SK-N-SH treated with all-trans-retinoic acid at 6 μM for 48 hours (cell line): ENCODE results near the gene ZNF670.

Experiments used
- CSDC2 ChIP-seq: fragments of 250-450 bp; sonication (Bioruptor Pico); IDR thresholded peaks from 2 replicates; pipeline ENCODE4 v1.5.0; 2020; ENCODE audit warnings: mild to moderate bottlenecking, moderate library complexity
- ESRRG ChIP-seq: fragments of 250-450 bp; sonication (Bioruptor Pico); IDR thresholded peaks from 2 replicates; pipeline ENCODE4 v1.6.1; 2021; ENCODE audit warnings: mild to moderate bottlenecking
- PPARA ChIP-seq: fragments of 250-450 bp; sonication (Bioruptor Pico); IDR thresholded peaks from 2 replicates; pipeline ENCODE4 v1.5.0; 2020; ENCODE audit warnings: mild to moderate bottlenecking, borderline replicate concordance
- RARB ChIP-seq: fragments of 250-450 bp; sonication (Bioruptor Pico); IDR thresholded peaks from 2 replicates; pipeline ENCODE4 v1.8.0; 2021; ENCODE audit warnings: mild to moderate bottlenecking, moderate library complexity
- SNAI2 ChIP-seq: fragments of 250-450 bp; sonication (Bioruptor Pico); IDR thresholded peaks from 2 replicates; pipeline ENCODE4 v1.5.0; 2020; ENCODE audit warnings: mild to moderate bottlenecking, moderate library complexity
- TCF4 ChIP-seq: fragments of 250-450 bp; sonication (Bioruptor Pico); IDR thresholded peaks from 2 replicates; pipeline ENCODE4 v1.8.0; 2021; ENCODE audit warnings: mild to moderate bottlenecking, moderate library complexity, borderline replicate concordance
- ZC3H10 ChIP-seq: fragments of 250-450 bp; sonication (Bioruptor Pico); IDR thresholded peaks from 2 replicates; pipeline ENCODE4 v1.5.1; 2021; ENCODE audit warnings: mild to moderate bottlenecking, moderate library complexity
- ZFP3 ChIP-seq: fragments of 250-450 bp; sonication (Bioruptor Pico); IDR thresholded peaks from 2 replicates; pipeline ENCODE4 v1.5.0; 2020; ENCODE audit warnings: mild to moderate bottlenecking, moderate library complexity
- ZFP30 ChIP-seq: fragments of 450-650 bp; formaldehyde crosslinking; IDR thresholded peaks from 2 replicates; pipeline ENCODE4 v1.5.0; 2022; ENCODE audit warnings: mild to moderate bottlenecking, moderate library complexity
- ZNF70 ChIP-seq: fragments of 450-650 bp; formaldehyde crosslinking; IDR thresholded peaks from 2 replicates; pipeline ENCODE4 v1.5.0; 2020; ENCODE audit warnings: mild to moderate bottlenecking, moderate library complexity
- TF ChIP-seq, protein P1 (sequence below): fragments of 250-450 bp; sonication (Bioruptor Pico); IDR thresholded peaks from 2 replicates; pipeline ENCODE4 v1.8.0; 2020; ENCODE audit warnings: mild to moderate bottlenecking, moderate library complexity, borderline replicate concordance
- TF ChIP-seq, protein P2 (sequence below): fragments of 250-450 bp; sonication (Bioruptor Pico); IDR thresholded peaks from 2 replicates; pipeline ENCODE4 v1.5.1; 2020; ENCODE audit warnings: low read depth, mild to moderate bottlenecking, moderate library complexity
- TF ChIP-seq, protein P3 (sequence below): fragments of 250-450 bp; sonication (Bioruptor Pico); IDR thresholded peaks from 2 replicates; pipeline ENCODE4 v1.5.0; 2020; ENCODE audit warnings: mild to moderate bottlenecking, moderate library complexity
- TF ChIP-seq, protein P4 (sequence below): fragments of 250-450 bp; sonication (Bioruptor Pico); IDR thresholded peaks from 2 replicates; pipeline ENCODE4 v1.8.0; 2021; ENCODE audit warnings: low read depth, mild to moderate bottlenecking, moderate library complexity, borderline replicate concordance

DNA sequence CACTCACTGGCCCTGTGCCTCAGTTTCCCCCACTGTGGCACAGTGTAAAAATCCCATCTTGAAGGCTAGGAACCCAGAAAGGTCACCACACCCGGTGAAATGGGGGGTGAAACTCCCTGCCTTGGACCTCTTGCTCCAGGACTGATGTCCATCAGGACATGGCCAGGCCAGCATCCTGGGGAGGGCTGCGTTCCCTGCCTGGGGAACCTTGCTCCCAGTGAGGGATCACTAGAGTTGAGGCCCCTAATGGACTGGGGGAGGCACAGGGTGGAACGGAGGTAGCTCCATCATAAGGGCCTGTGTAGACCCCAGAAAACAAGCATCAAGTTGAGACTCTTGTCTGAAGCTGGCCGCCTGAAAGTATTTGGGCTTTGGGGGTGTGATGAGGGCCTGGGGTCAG, 10.4 kb upstream of the ZNF670 start:
- TF ChIP-seq ZFP3 (no peak), ESRRG (no peak), SNAI2 (no peak), ZFP30 (no peak), CSDC2 (CRISPR knock-in tag) (no peak), RARB (no peak), ZC3H10 (CRISPR knock-in tag) (no peak), PPARA (CRISPR knock-in tag) (no peak), TCF4 (CRISPR knock-in tag) (no peak), ZNF70 (CRISPR knock-in tag) (no peak)
- TF ChIP-seq, protein P1, sequence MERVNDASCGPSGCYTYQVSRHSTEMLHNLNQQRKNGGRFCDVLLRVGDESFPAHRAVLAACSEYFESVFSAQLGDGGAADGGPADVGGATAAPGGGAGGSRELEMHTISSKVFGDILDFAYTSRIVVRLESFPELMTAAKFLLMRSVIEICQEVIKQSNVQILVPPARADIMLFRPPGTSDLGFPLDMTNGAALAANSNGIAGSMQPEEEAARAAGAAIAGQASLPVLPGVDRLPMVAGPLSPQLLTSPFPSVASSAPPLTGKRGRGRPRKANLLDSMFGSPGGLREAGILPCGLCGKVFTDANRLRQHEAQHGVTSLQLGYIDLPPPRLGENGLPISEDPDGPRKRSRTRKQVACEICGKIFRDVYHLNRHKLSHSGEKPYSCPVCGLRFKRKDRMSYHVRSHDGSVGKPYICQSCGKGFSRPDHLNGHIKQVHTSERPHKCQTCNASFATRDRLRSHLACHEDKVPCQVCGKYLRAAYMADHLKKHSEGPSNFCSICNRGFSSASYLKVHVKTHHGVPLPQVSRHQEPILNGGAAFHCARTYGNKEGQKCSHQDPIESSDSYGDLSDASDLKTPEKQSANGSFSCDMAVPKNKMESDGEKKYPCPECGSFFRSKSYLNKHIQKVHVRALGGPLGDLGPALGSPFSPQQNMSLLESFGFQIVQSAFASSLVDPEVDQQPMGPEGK (CRISPR knock-in tag), result no peak
- TF ChIP-seq, protein P2, sequence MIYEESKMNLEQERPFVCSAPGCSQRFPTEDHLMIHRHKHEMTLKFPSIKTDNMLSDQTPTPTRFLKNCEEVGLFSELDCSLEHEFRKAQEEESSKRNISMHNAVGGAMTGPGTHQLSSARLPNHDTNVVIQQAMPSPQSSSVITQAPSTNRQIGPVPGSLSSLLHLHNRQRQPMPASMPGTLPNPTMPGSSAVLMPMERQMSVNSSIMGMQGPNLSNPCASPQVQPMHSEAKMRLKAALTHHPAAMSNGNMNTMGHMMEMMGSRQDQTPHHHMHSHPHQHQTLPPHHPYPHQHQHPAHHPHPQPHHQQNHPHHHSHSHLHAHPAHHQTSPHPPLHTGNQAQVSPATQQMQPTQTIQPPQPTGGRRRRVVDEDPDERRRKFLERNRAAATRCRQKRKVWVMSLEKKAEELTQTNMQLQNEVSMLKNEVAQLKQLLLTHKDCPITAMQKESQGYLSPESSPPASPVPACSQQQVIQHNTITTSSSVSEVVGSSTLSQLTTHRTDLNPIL (CRISPR knock-in tag), result no peak
- TF ChIP-seq, protein P3, sequence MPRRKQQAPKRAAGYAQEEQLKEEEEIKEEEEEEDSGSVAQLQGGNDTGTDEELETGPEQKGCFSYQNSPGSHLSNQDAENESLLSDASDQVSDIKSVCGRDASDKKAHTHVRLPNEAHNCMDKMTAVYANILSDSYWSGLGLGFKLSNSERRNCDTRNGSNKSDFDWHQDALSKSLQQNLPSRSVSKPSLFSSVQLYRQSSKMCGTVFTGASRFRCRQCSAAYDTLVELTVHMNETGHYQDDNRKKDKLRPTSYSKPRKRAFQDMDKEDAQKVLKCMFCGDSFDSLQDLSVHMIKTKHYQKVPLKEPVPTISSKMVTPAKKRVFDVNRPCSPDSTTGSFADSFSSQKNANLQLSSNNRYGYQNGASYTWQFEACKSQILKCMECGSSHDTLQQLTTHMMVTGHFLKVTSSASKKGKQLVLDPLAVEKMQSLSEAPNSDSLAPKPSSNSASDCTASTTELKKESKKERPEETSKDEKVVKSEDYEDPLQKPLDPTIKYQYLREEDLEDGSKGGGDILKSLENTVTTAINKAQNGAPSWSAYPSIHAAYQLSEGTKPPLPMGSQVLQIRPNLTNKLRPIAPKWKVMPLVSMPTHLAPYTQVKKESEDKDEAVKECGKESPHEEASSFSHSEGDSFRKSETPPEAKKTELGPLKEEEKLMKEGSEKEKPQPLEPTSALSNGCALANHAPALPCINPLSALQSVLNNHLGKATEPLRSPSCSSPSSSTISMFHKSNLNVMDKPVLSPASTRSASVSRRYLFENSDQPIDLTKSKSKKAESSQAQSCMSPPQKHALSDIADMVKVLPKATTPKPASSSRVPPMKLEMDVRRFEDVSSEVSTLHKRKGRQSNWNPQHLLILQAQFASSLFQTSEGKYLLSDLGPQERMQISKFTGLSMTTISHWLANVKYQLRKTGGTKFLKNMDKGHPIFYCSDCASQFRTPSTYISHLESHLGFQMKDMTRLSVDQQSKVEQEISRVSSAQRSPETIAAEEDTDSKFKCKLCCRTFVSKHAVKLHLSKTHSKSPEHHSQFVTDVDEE (CRISPR knock-in tag), result no peak
- TF ChIP-seq, protein P4, sequence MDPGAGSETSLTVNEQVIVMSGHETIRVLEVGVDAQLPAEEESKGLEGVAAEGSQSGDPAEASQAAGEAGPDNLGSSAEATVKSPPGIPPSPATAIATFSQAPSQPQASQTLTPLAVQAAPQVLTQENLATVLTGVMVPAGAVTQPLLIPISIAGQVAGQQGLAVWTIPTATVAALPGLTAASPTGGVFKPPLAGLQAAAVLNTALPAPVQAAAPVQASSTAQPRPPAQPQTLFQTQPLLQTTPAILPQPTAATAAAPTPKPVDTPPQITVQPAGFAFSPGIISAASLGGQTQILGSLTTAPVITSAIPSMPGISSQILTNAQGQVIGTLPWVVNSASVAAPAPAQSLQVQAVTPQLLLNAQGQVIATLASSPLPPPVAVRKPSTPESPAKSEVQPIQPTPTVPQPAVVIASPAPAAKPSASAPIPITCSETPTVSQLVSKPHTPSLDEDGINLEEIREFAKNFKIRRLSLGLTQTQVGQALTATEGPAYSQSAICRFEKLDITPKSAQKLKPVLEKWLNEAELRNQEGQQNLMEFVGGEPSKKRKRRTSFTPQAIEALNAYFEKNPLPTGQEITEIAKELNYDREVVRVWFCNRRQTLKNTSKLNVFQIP, result no peak
